ENCODE data around the gene PTPRE. TPM values are rescaled to one million over a fixed set of nuclear protein-coding genes. Genes with fewer than 3 reads are reported as not detected.
A peak's percentile ranks its signal among the peaks of the same experiment; 100 is the strongest.

PTPRE gene
- total RNA-seq, 1 donor from 2014 or later: 5.4 TPM

- DNase-seq (ENCODE audit: low read depth): no peak
- H3K4me3 ChIP-seq (ENCODE audit: low read depth, low read length): no peak overlapping the region
- TF ChIP-seq CTCF (conservative IDR thresholded peaks at IDR 0.05; ENCODE audit: low read depth, low read length): no peak
These were observed 216.9 kb downstream of the PTPRE start for GRCh38 chr10:128123846-128124245.

DNA sequence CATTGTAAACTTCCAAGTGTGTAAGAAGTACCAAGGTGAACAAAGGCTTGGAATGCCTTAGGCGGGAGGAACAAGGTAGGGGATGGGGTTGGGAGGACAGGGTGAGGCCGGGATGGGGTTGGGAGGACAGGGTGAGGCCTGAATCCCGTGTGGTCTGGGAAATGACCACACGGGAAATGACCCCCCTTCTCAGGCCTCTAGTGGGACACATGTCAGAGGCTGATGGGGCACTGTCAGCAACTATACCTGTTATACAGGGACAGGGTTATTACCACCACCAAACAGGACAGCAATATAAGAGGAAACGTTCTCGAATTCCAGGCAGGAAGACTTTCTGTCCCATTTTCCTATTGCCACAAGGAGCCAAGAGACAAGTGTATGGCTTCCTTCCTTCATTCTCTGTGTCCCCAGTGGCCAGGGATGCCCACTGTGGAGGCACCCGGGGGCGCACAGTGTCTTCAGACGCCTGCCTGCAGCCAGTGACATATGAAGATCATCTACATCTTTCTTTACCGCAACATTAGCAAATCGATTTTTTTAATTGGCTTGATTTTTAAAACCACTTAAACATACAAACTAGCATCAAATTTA, 218.0 kb downstream of the PTPRE start:
- peak overlapping the region; percentile 76 for H3K4me3 ChIP-seq (ENCODE audit: low read depth, low read length)
- no peak for DNase-seq (ENCODE audit: low read depth)
- TF ChIP-seq CTCF (conservative IDR thresholded peaks at IDR 0.05; ENCODE audit: low read depth, low read length): no peak

GRCh38 chr10:128125416-128125943, 218.6 kb downstream of the PTPRE start:
- H3K4me3 ChIP-seq (ENCODE audit: low read depth, low read length): peak overlapping the region; percentile 76
- no peak for TF ChIP-seq CTCF (conservative IDR thresholded peaks at IDR 0.05; ENCODE audit: low read depth, low read length)
- DNase-seq (ENCODE audit: low read depth): no peak

- H3K4me3 ChIP-seq (ENCODE audit: low read depth, low read length): peak within 1 kb of the TSS; percentile 76
- TF ChIP-seq CTCF (conservative IDR thresholded peaks at IDR 0.05; ENCODE audit: low read depth, low read length): no peak
- no peak for DNase-seq (ENCODE audit: low read depth)
These were observed 219.3 kb downstream of the PTPRE start, which contains the start of gene MKI67 for GRCh38 chr10:128125944-128126764. TSS of gene MKI67 (minus strand) at chr10:128126423. CDS start at chr10:128125667, 756 bp downstream.

GRCh38 chr10:128128582-128128981, 221.7 kb downstream of the PTPRE start:
- TF ChIP-seq CTCF (conservative IDR thresholded peaks at IDR 0.05; ENCODE audit: low read depth, low read length): no peak
- no peak overlapping the region for H3K4me3 ChIP-seq (ENCODE audit: low read depth, low read length)
- no peak for DNase-seq (ENCODE audit: low read depth)

- DNase-seq (ENCODE audit: low read depth): peak; percentile 67
- TF ChIP-seq CTCF (conservative IDR thresholded peaks at IDR 0.05; ENCODE audit: low read depth, low read length): no peak
- no peak overlapping the region for H3K4me3 ChIP-seq (ENCODE audit: low read depth, low read length)
These were observed 223.1 kb downstream of the PTPRE start for GRCh38 chr10:128130051-128130450.

Other genes with a start within 250 kb of the PTPRE start
- not detected in 2 replicates for gene FOXI2, start 169.9 kb upstream of the PTPRE start, total RNA-seq
- not detected in 2 replicates for gene CLRN3, start 14.2 kb upstream of the PTPRE start, total RNA-seq
- gene MKI67, start 219.3 kb downstream of the PTPRE start, total RNA-seq: 40.6 and 44.9 TPM in 2 replicates